D721Med (cell line): Measurements from ENCODE around the gene LDB3.

ENCODE experiments used
- DNase-seq: peaks from one replicate; pipeline ENCODE4 v3.0.0; 2011; ENCODE audit warnings: low spot score; ENCODE audit not compliant: insufficient read length
- FAIRE-seq: peaks from 2 replicates; lab custom pipeline; 2011; peaks lifted over from hg19 to GRCh38; lab: Jason Lieb, UNC
- CTCF ChIP-seq: IDR thresholded peaks from 2 replicates; pipeline ENCODE4 v1.5.1; 2012; ENCODE audit warnings: mild to moderate bottlenecking, control low read depth; ENCODE audit not compliant: insufficient read depth; ENCODE audit errors: missing control alignments

LDB3 gene

GRCh38 chr10:86779220-86780017 is 111.1 kb downstream of the LDB3 start:
- no peak for TF ChIP-seq CTCF
- FAIRE-seq (no peak), DNase-seq (no peak)

DNA sequence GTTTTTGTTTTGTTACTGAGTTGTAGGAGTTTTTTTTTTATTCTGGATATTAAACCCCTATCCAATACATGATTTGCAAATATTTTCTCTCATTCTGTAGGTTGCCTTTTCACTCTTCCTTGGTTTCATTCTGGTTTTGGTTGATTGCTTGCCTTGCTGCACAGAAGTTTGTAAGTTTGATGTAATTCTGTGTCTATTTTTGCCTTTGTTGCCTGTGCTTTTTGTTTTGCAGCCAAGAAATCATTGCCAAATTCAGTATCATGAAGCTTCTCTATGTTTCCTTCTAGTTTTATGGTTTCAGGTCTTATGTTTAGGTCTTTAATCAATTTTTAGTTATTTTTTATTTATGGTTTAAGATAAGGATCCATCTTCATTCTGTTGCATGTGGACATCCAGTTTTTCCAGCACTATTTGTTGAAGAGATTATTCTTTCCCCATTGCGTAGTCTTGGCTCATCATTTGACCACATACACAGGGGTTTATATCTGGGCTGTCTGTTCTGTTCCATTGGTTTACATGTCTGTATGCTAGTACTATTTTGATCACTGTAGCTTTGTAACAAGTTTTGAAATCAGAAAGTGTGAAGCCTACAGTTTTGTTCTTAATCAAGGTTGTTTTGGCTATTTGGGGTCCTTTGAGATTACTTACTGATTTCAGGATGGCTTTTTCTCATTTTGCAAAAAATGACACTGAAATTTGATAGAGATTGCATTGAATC is 114.5 kb downstream of the LDB3 start:
- FAIRE-seq (no peak), DNase-seq (no peak)
- no peak for TF ChIP-seq CTCF

DNA sequence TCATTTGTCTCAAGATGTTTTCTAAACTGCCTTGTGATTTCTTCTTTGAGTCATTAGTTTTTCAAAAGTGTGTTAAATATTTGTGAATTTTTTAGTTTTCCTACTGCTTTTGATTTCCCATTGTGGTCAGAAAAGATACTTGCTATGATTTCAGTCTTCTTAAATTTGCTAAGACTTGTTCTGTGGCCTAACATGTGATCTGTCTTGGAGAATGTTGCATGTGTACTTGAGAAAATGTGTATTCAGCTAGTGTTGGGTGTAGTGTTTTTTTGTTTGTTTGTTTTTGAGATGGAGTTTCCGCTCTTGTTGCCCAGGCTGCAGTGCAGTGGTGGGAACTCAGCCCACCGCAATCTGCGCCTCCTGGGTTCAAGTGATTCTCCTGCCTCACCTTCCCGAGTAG is 116.7 kb downstream of the LDB3 start:
- FAIRE-seq (no peak), DNase-seq (no peak)
- no peak for TF ChIP-seq CTCF
